Activated CD4-positive, alpha-beta T cell treated with anti-CD3 and anti-CD28 coated beads, Interleukin-2, amount 50 U/mL, for 1 hour (primary cell): ENCODE data around the gene DDIT3.
"Not testable (repeated sequence)": the region's sequence is repeated elsewhere in the genome, so short reads cannot be mapped to it uniquely, and the experiment has no call there.

Experiments
- DNase-seq: peaks from one replicate; pipeline ENCODE4 v3.0.0-alpha.2; 2020

The DDIT3 gene

GRCh38 chr12:57511588-57512325 lies 8.6 kb downstream of the DDIT3 start:
- DNase-seq: no peak

GRCh38 chr12:57511161-57511560 lies 9.2 kb downstream of the DDIT3 start:
- no peak for DNase-seq

GRCh38 chr12:57507796-57508195 lies 12.5 kb downstream of the DDIT3 start:
- not testable (repeated sequence) for DNase-seq

GRCh38 chr12:57506541-57506940 lies 13.8 kb downstream of the DDIT3 start:
- not testable (repeated sequence) for DNase-seq

- not testable (repeated sequence) for DNase-seq
Measured at GRCh38 chr12:57502311-57502969, 17.9 kb downstream of the DDIT3 start.

GRCh38 chr12:57500213-57500612 lies 20.1 kb downstream of the DDIT3 start:
- no peak for DNase-seq

- DNase-seq: no peak
Measured at GRCh38 chr12:57498571-57498970, 21.7 kb downstream of the DDIT3 start.

- no peak for DNase-seq
Measured at GRCh38 chr12:57498132-57498502, 22.2 kb downstream of the DDIT3 start.

GRCh38 chr12:57497223-57498131 lies 22.8 kb downstream of the DDIT3 start:
- DNase-seq: no peak

GRCh38 chr12:57496822-57497221 lies 23.5 kb downstream of the DDIT3 start:
- no peak for DNase-seq

- DNase-seq: not testable (repeated sequence)
Measured at GRCh38 chr12:57495051-57495701, 25.1 kb downstream of the DDIT3 start.

GRCh38 chr12:57491393-57492280 lies 28.7 kb downstream of the DDIT3 start:
- DNase-seq: no peak

- no peak for DNase-seq
Measured at GRCh38 chr12:57490126-57490525, 30.2 kb downstream of the DDIT3 start.

- DNase-seq: no peak
Measured at GRCh38 chr12:57489157-57489641, 31.1 kb downstream of the DDIT3 start.

GRCh38 chr12:57488402-57489156 lies 31.7 kb downstream of the DDIT3 start:
- DNase-seq: no peak

GRCh38 chr12:57487597-57488401 lies 32.5 kb downstream of the DDIT3 start, which contains the start of gene MARS1:
TSS of gene MARS1 (plus strand) at chr12:57488068. CDS start at chr12:57488091, 23 bp downstream.
- DNase-seq: peak; percentile 89

- no peak for DNase-seq
Measured at GRCh38 chr12:57487055-57487596, 33.2 kb downstream of the DDIT3 start.

- DNase-seq: no peak
Measured at GRCh38 chr12:57485695-57486094, 34.6 kb downstream of the DDIT3 start.

- no peak for DNase-seq
Measured at GRCh38 chr12:57483466-57483865, 36.8 kb downstream of the DDIT3 start.

GRCh38 chr12:57481671-57482070 lies 38.6 kb downstream of the DDIT3 start:
- DNase-seq: no peak
